Measurements from ENCODE around the gene CNGA1.
"Not testable (repeated sequence)": the region's sequence is repeated elsewhere in the genome, so short reads cannot be mapped to it uniquely, and the experiment has no call there.

The CNGA1 gene

DNA sequence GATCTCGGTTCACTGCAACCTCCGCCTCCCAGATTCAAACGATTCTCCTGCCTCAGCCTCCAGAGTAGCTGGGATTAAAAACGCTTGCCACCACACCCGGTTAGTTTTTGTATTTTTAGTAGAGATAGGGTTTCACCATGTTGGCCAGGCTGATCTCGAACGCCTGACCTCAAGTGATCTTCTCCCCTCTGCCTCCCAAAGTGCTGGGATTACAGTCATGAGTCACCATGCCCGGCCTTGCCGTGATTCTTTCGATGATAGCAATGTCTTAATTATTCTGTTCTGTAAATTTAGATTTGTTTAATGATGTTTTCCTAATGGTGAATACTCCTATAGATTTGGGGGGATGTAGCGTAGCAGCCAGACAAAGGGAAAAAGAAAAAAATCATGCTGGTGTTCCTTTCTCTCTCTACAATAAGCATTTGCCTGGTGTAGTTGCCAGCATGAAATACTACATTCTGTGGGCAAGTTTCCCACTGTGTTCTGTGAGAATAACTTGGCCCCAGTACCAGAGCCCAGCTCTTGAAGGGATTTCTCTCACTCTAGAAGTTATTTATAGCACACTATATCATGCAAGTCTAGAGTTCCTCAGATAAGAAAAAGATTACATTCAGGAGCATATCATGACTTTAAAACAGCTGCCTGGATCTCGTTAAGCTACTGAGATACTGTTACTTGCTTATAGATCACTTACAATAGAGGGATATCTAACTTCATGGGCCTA is 15.5 kb upstream of the CNGA1 start:
- no peak for DNase-seq (ENCODE audit: insufficient read length, low spot score)
- FAIRE-seq = no peak

- DNase-seq (ENCODE audit: insufficient read length, low spot score) (no peak), FAIRE-seq (no peak)
These were observed 14.0 kb upstream of the CNGA1 start for GRCh38 chr4:48030470-48030869.

DNA sequence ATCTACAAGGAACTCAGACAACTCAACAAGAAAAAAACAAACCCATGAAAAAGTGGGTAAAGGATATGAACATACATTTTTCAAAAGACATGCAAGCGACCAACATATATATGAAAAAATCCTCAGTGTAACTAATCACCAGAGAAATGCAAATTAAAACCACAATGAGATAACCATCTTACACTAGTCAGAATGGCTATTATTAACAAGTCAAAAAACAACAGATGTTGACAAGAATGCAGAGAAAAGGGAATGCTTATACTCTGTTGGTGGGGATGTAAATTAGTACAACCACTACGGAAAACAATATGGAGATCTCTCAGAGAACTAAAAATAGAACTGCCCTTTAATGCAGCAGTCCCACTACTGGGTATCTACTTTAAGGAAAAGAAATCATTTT is 12.2 kb upstream of the CNGA1 start:
- DNase-seq (ENCODE audit: insufficient read length, low spot score) (no peak), FAIRE-seq (no peak)

DNA sequence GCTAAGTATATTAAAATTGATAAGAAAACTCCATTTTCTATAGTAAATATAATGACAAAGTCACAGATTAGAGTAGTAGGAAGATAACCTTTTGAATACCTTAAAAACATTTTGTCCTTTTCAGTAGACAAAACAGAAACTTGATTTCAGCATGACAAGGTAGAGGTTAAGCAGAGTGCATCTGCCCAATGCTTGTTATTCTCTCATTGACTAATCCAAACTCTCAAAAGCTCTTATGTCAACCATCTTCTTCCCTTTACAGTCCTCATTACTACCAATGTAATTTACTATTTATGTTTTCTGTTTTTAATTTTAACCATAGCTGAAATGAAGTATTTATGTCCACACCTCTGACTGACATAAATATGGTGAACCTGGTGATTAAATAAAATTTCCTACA is 11.2 kb upstream of the CNGA1 start:
- DNase-seq (ENCODE audit: insufficient read length, low spot score) = no peak
- no peak for FAIRE-seq

DNA sequence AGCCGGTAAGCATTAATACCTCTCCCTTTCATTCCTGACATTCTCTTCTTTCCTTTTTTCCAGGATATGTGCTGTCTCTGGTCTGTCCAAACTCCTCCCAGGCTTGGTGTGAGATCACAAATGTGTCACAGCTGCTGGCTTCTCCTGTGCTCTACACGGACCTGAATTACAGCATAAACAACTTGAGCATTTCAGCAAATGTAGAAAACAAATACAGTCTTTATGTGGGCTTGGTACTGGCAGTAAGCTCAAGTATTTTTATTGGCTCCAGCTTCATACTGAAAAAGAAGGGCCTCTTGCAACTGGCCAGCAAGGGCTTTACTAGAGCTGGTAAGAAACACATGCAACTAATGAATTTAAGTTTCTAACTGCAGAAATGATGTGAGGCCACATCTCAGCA is 8.5 kb upstream of the CNGA1 start:
- no peak for FAIRE-seq
- DNase-seq (ENCODE audit: insufficient read length, low spot score) = no peak

DNA sequence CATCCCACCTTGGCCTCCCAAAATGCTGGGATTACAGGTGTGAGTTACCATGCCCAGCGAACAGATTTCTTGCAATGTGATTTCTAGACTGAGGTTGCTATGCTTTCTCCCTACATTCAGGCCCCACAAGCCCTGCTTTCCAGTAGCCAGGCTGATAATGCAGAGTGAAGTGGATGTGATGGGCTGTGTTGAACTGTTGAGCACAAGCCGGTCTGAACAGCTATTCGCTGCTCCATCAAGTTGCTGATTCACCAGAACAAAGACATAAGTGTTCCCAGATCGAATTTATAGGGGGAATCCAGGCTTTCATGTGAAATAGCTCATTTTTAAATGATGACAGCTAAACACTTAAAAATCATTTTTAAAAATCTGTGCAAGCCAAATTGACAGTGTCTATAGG is 8.0 kb upstream of the CNGA1 start:
- FAIRE-seq (no peak), DNase-seq (ENCODE audit: insufficient read length, low spot score) (no peak)

DNA sequence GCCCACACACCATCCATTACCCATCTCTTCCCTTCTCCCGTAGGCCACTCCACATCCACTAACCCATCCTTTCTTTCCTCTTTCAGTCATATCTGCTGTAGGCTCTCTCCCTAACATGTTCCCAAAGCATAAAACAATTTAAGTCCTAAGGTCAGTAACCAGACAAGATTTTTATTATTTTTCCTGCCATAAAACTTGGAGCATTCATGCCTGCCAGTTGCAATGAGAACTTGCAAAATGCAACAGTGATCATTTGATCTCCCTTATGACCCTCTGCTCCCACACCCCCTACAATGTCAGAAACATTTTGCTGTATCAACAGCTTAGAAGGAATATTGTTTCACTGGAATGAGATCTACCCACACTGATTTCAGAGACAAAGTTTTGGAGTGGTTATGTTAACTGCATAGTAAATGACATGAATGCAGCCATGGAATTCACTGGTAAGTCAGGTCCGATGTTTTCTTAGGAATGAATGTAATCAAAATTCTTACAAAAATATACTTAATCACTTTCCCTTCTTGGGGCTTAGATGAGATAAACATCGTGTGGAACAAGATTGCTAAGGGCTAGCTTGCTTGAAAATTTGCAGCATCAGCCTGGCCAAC is 5.8 kb upstream of the CNGA1 start:
- no peak for DNase-seq (ENCODE audit: insufficient read length, low spot score)
- no peak for FAIRE-seq

- FAIRE-seq = no peak
- no peak for DNase-seq (ENCODE audit: insufficient read length, low spot score)
These were observed 4.6 kb upstream of the CNGA1 start for GRCh38 chr4:48021100-48021499.

GRCh38 chr4:48018112-48018511 is 1.6 kb upstream of the CNGA1 start:
- no peak for FAIRE-seq

GRCh38 chr4:48017108-48017571 is 659 bp upstream of the CNGA1 start:
- DNase-seq (ENCODE audit: insufficient read length, low spot score) = no peak
- FAIRE-seq = no peak

More at GRCh38 chr4:48018112-48018511, 1.6 kb upstream of the CNGA1 start:
- no peak for DNase-seq (ENCODE audit: insufficient read length, low spot score)

DNA sequence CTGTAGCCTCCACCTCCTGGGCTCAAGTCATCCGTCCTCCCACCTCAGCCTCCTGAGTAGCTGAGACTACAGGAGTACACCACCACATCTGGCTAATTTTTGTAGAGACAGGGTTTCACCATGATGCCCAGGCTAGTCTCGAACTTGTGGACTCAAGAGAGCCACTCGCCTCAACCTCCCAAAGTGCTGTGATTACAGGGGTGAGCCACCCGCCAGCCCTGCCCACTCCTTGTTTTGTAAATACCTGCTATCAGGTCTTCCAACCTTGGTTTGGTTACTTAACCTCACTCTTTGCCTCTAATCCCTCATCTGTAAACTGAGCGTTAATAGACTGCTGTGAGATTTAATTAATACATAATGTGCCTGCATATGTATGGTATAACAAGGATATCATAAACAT is 803 bp downstream of the CNGA1 start:
- no peak for FAIRE-seq
- no peak for DNase-seq (ENCODE audit: insufficient read length, low spot score)

GRCh38 chr4:48015216-48015615 is 1.3 kb downstream of the CNGA1 start:
- no peak for DNase-seq (ENCODE audit: insufficient read length, low spot score)
- no peak for FAIRE-seq

GRCh38 chr4:48012824-48013223 is 3.7 kb downstream of the CNGA1 start:
- no peak for FAIRE-seq
- DNase-seq (ENCODE audit: insufficient read length, low spot score) = no peak

- FAIRE-seq = no peak
- DNase-seq (ENCODE audit: insufficient read length, low spot score) = no peak
These were observed 4.8 kb downstream of the CNGA1 start for GRCh38 chr4:48011722-48012121.

GRCh38 chr4:48010906-48011305 is 5.6 kb downstream of the CNGA1 start:
- not testable (repeated sequence) for FAIRE-seq; DNase-seq (ENCODE audit: insufficient read length, low spot score)

- DNase-seq (ENCODE audit: insufficient read length, low spot score) = no peak
- FAIRE-seq = no peak
These were observed 8.4 kb downstream of the CNGA1 start for GRCh38 chr4:48008021-48008596.

DNA sequence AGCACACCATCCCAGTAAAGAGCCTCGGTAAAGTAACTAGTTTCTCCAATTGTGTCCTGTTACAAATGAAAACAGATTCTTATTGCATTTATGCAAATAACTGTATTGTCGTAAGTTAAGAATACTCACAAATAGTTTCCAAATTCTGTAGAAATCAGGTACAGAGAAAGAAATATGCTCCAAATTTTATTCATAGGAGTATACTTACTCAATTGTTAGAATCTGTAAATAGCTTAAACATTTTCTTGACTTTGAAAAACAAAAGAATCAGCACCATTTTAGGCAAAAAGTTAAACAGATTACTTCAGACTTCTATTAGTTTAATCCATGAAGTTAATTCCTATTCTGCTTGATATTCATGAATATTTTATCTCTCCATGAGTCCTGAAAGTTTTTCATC is 10.7 kb downstream of the CNGA1 start:
- no peak for FAIRE-seq
- no peak for DNase-seq (ENCODE audit: insufficient read length, low spot score)

DNA sequence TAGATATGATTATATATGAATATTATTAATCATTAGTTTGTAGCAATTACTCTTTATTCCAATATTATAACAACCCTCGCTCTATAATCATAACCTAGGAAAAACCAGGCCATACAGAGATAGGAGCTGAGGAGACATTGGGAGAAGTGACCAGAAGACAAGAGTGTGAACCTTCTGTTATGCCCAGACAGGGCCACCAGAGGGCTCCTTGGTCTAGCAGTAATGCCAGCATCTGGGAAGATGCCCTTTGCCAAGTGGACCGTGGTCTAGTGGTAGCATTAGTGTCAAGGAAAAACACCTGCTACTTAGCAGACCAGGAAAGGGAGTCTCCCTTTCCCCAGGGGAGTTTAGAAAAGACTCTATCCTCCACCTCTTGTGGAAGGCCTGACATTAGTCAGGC is 12.9 kb downstream of the CNGA1 start:
- not testable (repeated sequence) for FAIRE-seq; DNase-seq (ENCODE audit: insufficient read length, low spot score)

- FAIRE-seq = no peak
- DNase-seq (ENCODE audit: insufficient read length, low spot score) = no peak
These were observed 14.2 kb downstream of the CNGA1 start for GRCh38 chr4:48002267-48002666.

- DNase-seq (ENCODE audit: insufficient read length, low spot score) = no peak
- FAIRE-seq = no peak
These were observed 20.5 kb downstream of the CNGA1 start for GRCh38 chr4:47996021-47996420.

GRCh38 chr4:47992475-47992874 is 24.0 kb downstream of the CNGA1 start:
- not testable (repeated sequence) for DNase-seq (ENCODE audit: insufficient read length, low spot score); FAIRE-seq

DNA sequence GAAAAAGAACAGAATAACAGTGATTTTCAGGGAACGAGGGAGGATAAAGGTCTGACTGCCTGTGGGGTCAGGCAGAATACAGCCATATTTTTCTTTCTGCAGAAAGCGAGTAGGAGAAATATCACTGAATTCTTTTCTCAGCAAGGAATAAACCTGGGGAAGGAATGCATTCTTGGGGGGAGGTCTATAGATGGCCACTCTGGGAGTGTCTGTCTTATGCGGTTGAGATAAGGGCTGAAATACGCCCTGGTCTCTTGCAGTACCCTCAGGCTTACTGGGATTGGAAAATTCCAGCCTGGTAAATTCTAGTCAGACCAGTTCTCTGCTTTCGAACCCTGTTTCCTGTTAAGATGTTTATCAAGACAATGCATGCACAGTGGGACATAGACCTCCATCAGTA is 26.3 kb downstream of the CNGA1 start:
- FAIRE-seq (no peak), DNase-seq (ENCODE audit: insufficient read length, low spot score) (no peak)
